Measurements from ENCODE around the gene F2RL1.

GRCh38 chr5:76801159-76801802 lies 17.5 kb upstream of the F2RL1 start:
- TF ChIP-seq CTCF (IDR thresholded peaks at IDR 0.05): no peak
- TF ChIP-seq POLR2A (IDR thresholded peaks at IDR 0.05): no peak
